Bronchial epithelial cell (primary cell): Measurements from ENCODE around the gene PKHD1. TPM values are rescaled to one million over a fixed set of nuclear protein-coding genes. Genes with fewer than 3 reads are reported as not detected.
A peak's percentile ranks its signal among the peaks of the same experiment; 100 is the strongest.

ENCODE experiments used
- DNase-seq: peaks from one replicate; pipeline ENCODE4 v3.0.0-alpha.2; 2010; ENCODE audit warnings: low read depth
- FAIRE-seq: peaks from 2 replicates; lab custom pipeline; 2011; peaks lifted over from hg19 to GRCh38; lab: Jason Lieb, UNC
- H3K27me3 ChIP-seq: 2 replicates; pipeline ENCODE4 v1.5.1; 2011; ENCODE audit warnings: low read length; ENCODE audit not compliant: control insufficient read depth, insufficient read depth
- H3K36me3 ChIP-seq: 2 replicates; pipeline ENCODE4 v1.5.1; 2011; ENCODE audit warnings: low read length; ENCODE audit not compliant: control insufficient read depth, insufficient read depth
- H3K4me3 ChIP-seq: 2 replicates; pipeline ENCODE4 v1.5.1; 2011; ENCODE audit warnings: mild to moderate bottlenecking, low read depth, low read length, control low read depth
- total RNA-seq: library from RNA; depleted of rRNA; stranded (reverse); fragments of >200 nt; gene quantifications from 2 replicates; pipeline ENCODE4 v1.2.1, GENCODE V29; 2014
- TF ChIP-seq, protein P1 (sequence below): IDR thresholded peaks from 2 replicates; pipeline ENCODE4 v1.5.1; 2011; ENCODE audit warnings: mild to moderate bottlenecking, moderate library complexity, low read length, control low read depth, inconsistent platforms; ENCODE audit not compliant: insufficient read depth, severe bottlenecking

PKHD1 gene
- total RNA-seq, 1 donor from 2014 or later: not detected

GRCh38 chr6:51616243-51616642, 471.2 kb downstream of the PKHD1 start:
- Histone ChIP-seq H3K27me3 (no peaks in the 10 kb centered on the region), H3K36me3 (no peaks in the 10 kb centered on the region), H3K4me3 (no peak overlapping the region)
- FAIRE-seq (no peak), DNase-seq (no peak)
- TF ChIP-seq, protein P1, sequence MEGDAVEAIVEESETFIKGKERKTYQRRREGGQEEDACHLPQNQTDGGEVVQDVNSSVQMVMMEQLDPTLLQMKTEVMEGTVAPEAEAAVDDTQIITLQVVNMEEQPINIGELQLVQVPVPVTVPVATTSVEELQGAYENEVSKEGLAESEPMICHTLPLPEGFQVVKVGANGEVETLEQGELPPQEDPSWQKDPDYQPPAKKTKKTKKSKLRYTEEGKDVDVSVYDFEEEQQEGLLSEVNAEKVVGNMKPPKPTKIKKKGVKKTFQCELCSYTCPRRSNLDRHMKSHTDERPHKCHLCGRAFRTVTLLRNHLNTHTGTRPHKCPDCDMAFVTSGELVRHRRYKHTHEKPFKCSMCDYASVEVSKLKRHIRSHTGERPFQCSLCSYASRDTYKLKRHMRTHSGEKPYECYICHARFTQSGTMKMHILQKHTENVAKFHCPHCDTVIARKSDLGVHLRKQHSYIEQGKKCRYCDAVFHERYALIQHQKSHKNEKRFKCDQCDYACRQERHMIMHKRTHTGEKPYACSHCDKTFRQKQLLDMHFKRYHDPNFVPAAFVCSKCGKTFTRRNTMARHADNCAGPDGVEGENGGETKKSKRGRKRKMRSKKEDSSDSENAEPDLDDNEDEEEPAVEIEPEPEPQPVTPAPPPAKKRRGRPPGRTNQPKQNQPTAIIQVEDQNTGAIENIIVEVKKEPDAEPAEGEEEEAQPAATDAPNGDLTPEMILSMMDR: no peak

DNA sequence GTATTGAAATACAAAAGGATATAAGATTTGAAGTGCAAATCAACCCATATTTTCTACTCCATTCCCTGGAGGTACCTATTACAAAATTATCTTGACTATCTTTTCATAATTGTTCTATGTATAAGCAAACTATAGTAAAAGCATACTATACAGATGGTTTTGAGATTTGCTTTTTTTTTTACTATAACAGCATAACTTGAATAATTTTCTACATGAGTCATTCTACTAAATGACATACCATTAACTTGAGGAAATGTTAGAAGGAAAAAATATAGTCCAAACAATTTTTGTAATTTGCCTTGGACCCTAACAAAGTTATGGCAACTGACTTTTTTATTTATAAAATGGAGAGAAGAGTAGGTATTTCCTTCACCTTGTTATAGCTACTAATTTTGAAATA, 472.7 kb downstream of the PKHD1 start:
- Histone ChIP-seq H3K27me3 (no peaks in the 10 kb centered on the region), H3K4me3 (no peak overlapping the region), H3K36me3 (no peaks in the 10 kb centered on the region)
- DNase-seq (peak; percentile 4), FAIRE-seq (no peak)
- TF ChIP-seq, protein P1: no peak

GRCh38 chr6:51613558-51613957, 473.9 kb downstream of the PKHD1 start:
- DNase-seq (peak; percentile 43), FAIRE-seq (no peak)
- Histone ChIP-seq H3K36me3 (no peaks in the 10 kb centered on the region), H3K4me3 (no peak overlapping the region), H3K27me3 (no peaks in the 10 kb centered on the region)
- TF ChIP-seq, protein P1: no peak

DNA sequence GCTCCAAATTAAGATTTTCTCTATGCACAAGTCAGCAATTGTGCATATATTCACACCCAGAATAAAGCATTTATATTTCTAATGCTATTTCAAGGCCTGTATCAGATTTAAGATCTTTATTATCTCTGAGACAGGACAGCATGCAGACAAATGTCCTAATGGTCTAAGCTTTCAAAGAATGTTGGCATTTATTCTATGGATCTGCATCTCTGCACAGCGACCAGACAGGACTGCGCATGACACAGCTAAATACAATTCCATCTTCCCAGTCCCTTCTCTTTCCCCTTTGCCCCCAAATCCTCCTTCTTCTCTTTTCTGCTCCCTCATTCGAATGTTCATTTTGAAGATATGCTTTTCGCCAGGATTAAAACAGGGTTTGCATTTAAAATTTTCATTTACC, 478.5 kb downstream of the PKHD1 start:
- TF ChIP-seq, protein P1: no peak
- H3K27me3 ChIP-seq: no peaks in the 10 kb centered on the region
- H3K36me3 ChIP-seq: no peaks in the 10 kb centered on the region
- H3K4me3 ChIP-seq: no peak overlapping the region
- no peak for FAIRE-seq
- no peak for DNase-seq

- TF ChIP-seq, protein P1: no peak
- no peak for FAIRE-seq
- H3K4me3 ChIP-seq: no peak overlapping the region
- H3K36me3 ChIP-seq: no peaks in the 10 kb centered on the region
- H3K27me3 ChIP-seq: no peaks in the 10 kb centered on the region
- peak; percentile 5 for DNase-seq
Measured at GRCh38 chr6:51608383-51608782, 479.0 kb downstream of the PKHD1 start.

DNA sequence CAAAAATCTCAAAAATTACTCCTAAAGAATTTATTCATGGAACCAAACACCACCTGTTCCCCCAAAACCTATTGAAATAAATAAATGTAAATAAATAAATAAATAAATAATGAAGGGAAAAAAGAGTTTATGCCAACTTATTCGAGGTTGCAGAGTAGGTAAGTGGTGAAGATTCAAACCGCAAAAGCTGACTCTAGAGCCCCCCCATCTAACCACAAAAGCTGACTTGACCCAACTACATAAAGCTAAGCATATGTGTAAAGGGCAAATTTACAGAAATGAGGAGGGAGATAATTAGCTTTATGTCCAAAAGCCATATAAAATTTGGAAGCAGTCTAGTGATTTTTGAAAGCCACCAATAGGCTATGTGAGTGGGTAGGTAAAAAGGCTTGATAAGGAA, 486.9 kb downstream of the PKHD1 start:
- Histone ChIP-seq H3K4me3 (no peak overlapping the region), H3K36me3 (no peaks in the 10 kb centered on the region), H3K27me3 (peaks cover 2% of the 10 kb centered on the region)
- TF ChIP-seq, protein P1: no peak
- FAIRE-seq (no peak), DNase-seq (no peak)
